Measurements from ENCODE around the gene BOK. TPM values are rescaled to one million over a fixed set of nuclear protein-coding genes. Genes with fewer than 3 reads are reported as not detected.

Gene BOK
- total RNA-seq, 1 experiment from 2014 or later, result 33.9 TPM

GRCh38 chr2:241577413-241578122 is 19.0 kb downstream of the BOK start:
- peaks cover 30 to 36% (median 31%) of the 10 kb centered on the region in 3 experiments for H3K36me3 Mint-ChIP-seq (ENCODE audit: insufficient read depth in 1 of 3, low read depth in 3 of 3)
- no peak overlapping the region for H4K8ac ChIP-seq (replicated peaks; ENCODE audit: insufficient read length, low read depth, low read length)
- no peaks in the 10 kb centered on the region for H3K79me2 ChIP-seq (ENCODE audit: insufficient read depth, low read length)
- no peak overlapping the region for H3K9ac ChIP-seq (ENCODE audit: extremely low read depth, insufficient read length, low read length)
- no peak overlapping the region for H2BK5ac ChIP-seq (ENCODE audit: insufficient read length, low read length)
- H3K9me3 ChIP-seq (ENCODE audit: control insufficient read depth, low read depth, low read length), result peaks cover under 1% of the 10 kb centered on the region
- H4K20me1 ChIP-seq (ENCODE audit: control insufficient read depth, insufficient read depth, insufficient read length), result peaks cover 3% of the 10 kb centered on the region
- no peak overlapping the region for H3K23ac ChIP-seq (ENCODE audit: insufficient read length, low read depth, low read length)
- H2AFZ ChIP-seq (ENCODE audit: low read length), result no peak overlapping the region
- peak; percentile 22 for DNase-seq
- H3K79me1 ChIP-seq (ENCODE audit: insufficient read depth, low read depth, low read length, poor library complexity, severe bottlenecking), result no peaks in the 10 kb centered on the region
- peaks cover 11 to 14% of the 10 kb centered on the region in 2 experiments for H3K4me1 Mint-ChIP-seq
- no peak overlapping the region for H3K14ac ChIP-seq (ENCODE audit: insufficient read depth, low read length)
- WGBS (ENCODE audit: extremely low coverage, insufficient read length, low lambda C conversion rate), result no CpG with 5 or more reads among the region's 9 CpGs
- no peak overlapping the region for H3T11ph ChIP-seq (ENCODE audit: low read length)
- H3K18ac ChIP-seq (ENCODE audit: insufficient read length, low read depth, low read length), result no peak overlapping the region
- no peak overlapping the region for H2BK20ac ChIP-seq (ENCODE audit: low read depth, low read length, poor library complexity, severe bottlenecking)
- H3K9me3 Mint-ChIP-seq, result peaks cover 10 to 18% of the 10 kb centered on the region in 2 experiments
- 0 out of 7 replicates have a peak overlapping the region, but pooled peaks of 1 of the 3 experiments have one; percentile 62 for H3K27ac Mint-ChIP-seq
- H3K4me2 ChIP-seq (ENCODE audit: insufficient read depth, insufficient read length, low read length), result no peak overlapping the region
- TF ChIP-seq, protein P1, sequence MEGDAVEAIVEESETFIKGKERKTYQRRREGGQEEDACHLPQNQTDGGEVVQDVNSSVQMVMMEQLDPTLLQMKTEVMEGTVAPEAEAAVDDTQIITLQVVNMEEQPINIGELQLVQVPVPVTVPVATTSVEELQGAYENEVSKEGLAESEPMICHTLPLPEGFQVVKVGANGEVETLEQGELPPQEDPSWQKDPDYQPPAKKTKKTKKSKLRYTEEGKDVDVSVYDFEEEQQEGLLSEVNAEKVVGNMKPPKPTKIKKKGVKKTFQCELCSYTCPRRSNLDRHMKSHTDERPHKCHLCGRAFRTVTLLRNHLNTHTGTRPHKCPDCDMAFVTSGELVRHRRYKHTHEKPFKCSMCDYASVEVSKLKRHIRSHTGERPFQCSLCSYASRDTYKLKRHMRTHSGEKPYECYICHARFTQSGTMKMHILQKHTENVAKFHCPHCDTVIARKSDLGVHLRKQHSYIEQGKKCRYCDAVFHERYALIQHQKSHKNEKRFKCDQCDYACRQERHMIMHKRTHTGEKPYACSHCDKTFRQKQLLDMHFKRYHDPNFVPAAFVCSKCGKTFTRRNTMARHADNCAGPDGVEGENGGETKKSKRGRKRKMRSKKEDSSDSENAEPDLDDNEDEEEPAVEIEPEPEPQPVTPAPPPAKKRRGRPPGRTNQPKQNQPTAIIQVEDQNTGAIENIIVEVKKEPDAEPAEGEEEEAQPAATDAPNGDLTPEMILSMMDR (conservative IDR thresholded peaks at IDR 0.05), result no peak
- no peak overlapping the region for H2BK12ac ChIP-seq (ENCODE audit: insufficient read length, low read depth, low read length)
- no peak overlapping the region for H3K4me3 Mint-ChIP-seq
- H3K23me2 ChIP-seq (ENCODE audit: insufficient read length, low read depth, low read length, poor library complexity, severe bottlenecking), result no peaks in the 10 kb centered on the region
- H2AK5ac ChIP-seq (ENCODE audit: insufficient read length, low read length), result no peak overlapping the region
- no peak overlapping the region for H4K5ac ChIP-seq (ENCODE audit: insufficient read length, low read depth, low read length)
- H3K27me3 Mint-ChIP-seq (ENCODE audit: low read depth), result no peaks in the 10 kb centered on the region; the same call in 1 of the 2 replicates
- H4K91ac ChIP-seq (ENCODE audit: insufficient read length, low read depth, low read length), result no peak overlapping the region
- H3K27ac ChIP-seq (ENCODE audit: insufficient read length, low read depth, low read length), result no peak overlapping the region
- no peaks in the 10 kb centered on the region for H3K4me1 ChIP-seq (ENCODE audit: insufficient read depth, low read length)
- no peaks in the 10 kb centered on the region for H3K27me3 ChIP-seq (ENCODE audit: insufficient read depth, low read length)
- no peak overlapping the region for H2BK120ac ChIP-seq (ENCODE audit: low read depth, low read length, poor library complexity, severe bottlenecking)
- H3K4ac ChIP-seq (ENCODE audit: low read depth, low read length), result no peak overlapping the region
- H2BK15ac ChIP-seq (ENCODE audit: low read depth, low read length), result no peak overlapping the region
- H3K56ac ChIP-seq (ENCODE audit: insufficient read length, low read depth, low read length), result no peak overlapping the region
